NCI-H146 (cell line): ENCODE results near the gene MALT1.
"Not testable (repeated sequence)": the region's sequence is repeated elsewhere in the genome, so short reads cannot be mapped to it uniquely, and the experiment has no call there.

Experiments
- DNase-seq: peaks from one replicate; lab custom pipeline; 2025; lab: John Stamatoyannopoulos, UW

The MALT1 gene

DNA sequence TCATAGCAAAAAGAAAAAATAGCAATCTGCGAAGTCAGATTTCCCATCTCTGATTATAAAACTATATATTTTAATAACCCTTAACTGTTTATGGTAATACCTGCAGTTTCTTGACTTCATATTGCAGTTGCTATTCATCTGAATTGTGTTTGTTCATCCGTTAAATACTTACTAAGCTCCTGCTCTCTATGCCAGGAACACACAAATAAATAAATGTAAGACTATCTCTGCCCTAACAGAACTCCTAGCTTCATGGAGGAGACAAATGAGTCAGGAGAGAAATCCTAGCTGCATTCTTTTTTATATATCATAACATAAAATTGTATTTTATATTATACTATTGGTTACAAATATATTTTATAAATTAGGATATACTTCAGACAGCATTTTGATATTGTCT lies 61.2 kb downstream of the MALT1 start:
- DNase-seq, result no peak

DNA sequence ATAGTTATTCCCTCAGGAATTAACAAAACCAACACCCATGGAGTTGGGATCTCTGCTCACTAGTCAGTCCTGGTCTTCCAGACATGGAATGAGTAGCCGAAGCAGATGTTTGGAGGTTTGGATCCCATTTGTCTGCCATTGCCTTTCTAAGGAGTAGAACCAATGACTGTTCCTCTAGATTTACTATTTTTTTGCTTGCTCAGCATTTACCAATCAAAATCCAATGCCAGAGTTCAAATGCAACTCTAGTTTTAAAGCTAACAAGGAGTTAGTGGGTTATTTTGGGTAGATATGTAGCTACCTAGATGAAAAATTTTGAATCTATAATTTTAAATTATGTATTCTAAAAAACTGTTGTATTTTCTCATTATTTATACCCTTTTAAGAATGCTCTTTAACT lies 62.6 kb downstream of the MALT1 start:
- no peak for DNase-seq

DNA sequence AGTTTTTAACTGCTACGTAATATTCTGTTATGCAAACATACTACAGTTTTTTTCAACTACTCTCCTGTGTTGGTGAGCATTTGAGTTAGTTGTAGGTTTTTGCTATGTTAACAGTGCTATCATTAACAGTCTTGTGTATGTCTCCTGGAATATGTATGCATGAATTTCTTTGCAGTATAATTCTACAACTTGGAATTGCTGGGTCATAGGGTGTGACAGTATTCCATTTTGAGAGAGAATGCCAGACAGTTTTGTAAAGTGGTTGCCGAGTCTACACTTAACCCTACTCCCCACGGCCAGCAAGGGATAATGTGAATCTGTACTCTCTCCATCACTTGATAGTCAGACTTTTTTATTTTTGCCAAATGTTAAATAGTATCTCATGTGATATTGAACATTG lies 67.1 kb downstream of the MALT1 start:
- DNase-seq, result no peak

DNA sequence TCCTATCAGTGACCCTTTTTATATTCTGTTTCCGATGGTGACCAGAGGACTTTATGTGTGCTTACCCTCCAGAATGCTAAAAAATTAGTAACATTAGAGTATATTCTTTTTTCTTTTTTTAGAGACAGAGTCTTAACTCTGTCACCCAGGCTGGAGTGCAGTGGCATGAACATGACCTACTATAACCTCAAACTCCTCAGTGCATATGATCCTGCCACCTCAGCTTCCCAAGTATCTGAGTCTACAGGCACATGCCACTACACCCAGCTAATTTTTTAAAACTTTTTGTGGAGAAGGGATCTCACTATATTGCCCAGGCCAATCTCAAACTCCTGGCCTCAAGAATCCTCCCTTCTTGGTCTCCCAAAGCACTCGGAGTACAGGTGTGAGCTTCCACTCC lies 74.6 kb downstream of the MALT1 start:
- no peak for DNase-seq

DNA sequence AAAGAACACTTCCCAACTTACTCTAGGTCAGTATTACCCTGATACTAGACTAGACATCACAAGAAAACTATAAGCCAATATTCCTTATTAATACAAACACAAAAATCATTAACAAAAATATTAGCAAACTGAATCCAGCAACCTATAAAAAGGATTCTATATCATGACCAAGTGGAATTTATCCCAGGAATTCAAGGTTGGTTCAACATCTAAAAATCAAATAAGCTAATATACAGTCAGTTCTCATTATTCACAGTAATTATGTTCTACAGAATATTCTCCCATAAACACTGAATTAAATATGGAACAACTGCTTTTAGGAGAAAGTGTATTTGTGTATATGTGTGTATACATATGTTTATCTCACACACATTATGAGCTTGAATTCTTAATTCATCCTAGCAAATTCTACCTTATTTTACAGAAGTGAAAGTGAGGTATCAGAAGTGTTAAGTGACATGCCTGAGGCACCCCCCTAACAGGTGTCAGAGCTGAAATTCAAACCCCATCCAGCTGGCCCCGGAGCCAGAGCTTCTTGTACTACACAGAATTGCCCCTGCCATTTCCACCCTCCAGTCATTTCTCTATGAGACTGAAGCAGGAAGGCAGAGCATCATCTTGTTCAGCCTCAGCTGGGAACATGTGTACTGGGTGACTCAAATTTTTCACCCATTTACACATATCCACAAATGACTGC lies 77.8 kb downstream of the MALT1 start:
- no peak for DNase-seq

DNA sequence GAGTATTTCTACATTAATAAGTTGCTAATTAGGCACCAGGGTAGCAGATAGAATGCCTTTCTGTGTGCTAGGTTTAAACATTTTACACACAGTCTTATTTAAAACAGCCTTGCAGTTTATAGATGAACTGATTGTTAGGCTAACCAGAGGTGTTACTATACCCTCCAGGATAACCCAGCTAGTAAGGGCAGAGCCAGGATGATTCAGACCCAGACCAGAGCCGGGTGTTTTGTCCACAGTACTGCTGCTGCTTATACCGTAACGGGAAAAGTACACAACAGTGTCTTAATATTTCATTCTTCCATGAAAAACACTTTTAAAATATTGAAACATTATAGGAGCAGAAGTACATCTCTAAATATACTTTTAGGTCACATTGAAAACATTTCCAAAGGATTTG lies 82.7 kb downstream of the MALT1 start:
- no peak for DNase-seq

DNA sequence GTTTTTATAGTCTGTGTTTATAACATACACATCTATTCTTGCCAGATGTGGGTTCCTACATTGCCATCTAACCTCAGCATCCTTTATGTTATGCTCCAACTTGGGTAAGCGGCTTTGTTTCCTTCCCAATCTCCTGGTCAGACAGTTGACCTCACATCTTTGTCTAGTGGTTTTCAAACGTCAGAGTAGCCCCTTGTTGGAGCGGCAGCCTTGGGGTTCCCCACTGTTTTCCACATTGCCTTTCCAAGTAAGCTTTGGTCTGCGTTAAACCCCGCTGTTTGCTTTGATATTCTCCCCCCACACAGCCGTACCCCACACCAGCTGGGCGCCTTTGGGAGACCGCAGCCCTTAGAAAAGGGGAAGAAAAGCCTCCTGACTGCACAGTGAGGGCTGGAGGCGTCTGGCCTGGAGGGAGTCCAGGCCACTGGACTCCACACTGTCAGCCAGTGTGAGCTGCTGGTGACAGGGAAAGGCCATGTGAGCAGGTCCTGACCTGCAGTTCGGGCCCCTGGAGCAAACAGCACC lies 83.3 kb downstream of the MALT1 start:
- DNase-seq, result no peak

DNA sequence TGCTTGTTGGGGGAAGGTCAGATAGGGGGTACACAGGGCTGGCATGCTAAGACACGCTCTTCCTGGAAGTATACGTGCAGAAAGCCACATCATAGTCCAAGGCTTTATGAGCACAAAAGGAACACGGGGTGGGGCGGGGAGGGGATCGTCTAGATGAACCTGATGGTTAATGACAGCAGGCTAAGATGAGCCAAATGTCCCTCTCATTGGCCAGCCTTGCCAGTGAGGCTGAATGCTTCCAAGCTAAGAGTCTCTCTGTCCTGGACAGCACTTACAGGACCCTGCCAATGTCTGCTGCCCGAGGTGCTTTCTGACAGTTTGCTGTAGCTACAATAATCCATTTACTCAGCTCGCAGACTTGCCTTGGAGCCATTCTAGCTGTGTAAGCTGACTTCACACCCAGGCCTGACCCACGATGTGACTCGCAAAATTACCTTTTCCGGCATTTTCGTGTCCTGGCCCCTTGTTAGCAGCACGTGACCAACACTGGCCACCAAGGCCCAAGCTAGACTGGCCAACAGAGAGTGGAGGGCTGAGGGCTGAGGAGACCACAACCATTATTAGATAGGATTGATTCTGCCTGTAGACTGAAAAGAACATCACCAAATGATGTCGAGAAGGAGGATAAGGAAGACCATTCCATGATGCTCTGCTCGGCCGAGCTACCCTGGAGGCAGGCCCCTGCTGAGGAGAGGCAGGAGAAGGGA lies 84.2 kb downstream of the MALT1 start:
- DNase-seq, result no peak

DNA sequence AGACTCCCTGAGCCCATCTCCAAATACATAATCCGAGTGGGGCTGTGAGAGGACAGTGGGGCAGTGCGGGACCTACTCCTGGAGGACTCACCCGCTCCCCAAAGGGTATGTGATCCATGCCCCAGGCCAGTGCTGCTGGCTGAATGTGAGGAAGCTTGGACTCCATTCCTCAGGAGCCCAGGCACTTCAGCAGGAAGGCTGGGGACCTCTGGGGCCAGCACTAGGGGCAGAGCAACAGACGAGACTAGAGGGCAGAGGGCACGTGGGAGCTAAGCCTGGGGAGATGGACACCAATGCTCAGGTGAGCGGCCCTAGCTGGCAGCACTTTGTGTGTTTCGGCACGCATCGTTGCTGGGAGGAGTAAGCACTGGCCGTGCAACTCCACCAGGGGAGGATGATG lies 84.9 kb downstream of the MALT1 start:
- no peak for DNase-seq

DNA sequence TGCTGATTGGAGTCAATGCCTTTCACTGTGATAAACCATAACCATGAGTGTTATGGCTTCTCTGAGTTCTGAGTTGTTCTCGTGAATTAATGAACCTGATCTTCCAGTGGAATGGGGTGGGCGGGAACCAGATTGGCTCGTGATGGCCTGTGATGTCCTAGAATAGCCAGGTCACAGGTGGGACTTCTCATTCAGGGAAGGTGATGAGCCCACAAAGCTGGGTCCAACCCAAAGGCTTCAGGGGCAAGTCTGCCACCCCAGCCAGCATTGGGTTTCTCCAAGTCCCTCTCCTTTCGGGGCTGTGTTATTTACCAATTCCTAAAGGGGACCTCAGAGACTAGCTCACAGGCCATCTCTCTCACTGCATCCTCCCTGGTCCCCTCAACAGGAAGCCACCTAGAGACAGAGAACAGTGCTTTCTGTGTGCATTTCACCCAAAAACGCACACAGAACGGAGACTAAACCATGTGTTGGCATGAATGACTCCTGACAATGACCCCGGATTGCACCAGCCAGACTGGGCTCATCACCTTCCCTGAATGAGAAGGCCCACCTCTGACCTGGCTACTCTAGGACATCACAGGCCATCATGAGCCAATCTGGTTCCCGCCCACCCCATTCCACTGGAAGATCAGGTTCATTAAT lies 85.5 kb downstream of the MALT1 start:
- DNase-seq, result no peak

DNA sequence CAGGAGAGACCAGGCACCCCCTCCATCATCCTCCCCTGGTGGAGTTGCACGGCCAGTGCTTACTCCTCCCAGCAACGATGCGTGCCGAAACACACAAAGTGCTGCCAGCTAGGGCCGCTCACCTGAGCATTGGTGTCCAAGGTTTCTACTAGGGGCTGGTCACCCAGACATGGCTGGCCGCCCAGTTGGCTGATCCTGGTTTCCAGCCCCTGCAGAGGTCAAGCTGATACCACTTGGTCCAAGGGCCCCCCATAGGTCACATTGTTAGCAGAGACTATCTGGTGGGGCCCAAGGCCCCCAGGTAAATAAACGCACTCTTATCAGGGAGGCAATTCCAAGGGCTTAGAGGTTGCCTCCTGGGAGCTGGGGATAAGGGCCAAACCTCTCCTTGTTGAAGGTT lies 86.1 kb downstream of the MALT1 start:
- DNase-seq, result not testable (repeated sequence)

DNA sequence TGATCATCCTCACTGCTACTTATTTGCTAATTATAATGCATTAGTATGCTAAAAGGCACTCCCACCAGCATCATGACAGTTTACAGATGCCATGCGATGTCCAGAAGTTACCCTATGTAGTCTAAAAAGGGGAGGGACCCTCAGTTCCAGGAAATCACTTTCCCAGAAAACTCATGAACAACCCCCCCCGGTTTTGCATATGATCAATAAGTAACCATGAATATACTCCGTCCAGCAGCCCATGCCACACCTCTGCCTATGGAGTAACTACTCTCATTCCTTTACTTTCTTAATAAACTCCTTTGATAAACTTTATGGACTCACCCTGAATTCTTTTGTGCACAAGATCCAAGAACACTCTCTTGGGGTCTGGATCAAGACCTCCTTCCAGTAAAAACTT lies 86.8 kb downstream of the MALT1 start:
- DNase-seq, result no peak

DNA sequence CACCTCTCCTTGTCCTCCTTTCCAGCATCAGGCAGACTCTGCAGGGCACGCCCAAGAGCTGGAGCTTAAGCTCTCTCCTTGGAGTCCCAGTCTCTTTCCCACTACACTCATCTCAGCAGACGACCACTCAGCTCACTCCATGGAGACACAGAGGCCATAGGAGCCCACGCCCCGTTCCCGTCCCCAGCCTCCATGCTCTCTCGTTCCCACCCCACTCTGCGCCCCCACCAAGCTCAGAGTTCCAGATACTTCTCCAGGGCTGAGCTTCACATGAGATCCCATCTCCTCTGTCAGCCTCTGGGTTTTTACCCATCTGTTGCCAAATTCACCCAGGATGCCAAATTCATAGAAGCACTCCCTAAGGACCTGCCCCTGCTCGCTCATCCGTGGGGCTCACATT lies 87.3 kb downstream of the MALT1 start:
- DNase-seq, result no peak

DNA sequence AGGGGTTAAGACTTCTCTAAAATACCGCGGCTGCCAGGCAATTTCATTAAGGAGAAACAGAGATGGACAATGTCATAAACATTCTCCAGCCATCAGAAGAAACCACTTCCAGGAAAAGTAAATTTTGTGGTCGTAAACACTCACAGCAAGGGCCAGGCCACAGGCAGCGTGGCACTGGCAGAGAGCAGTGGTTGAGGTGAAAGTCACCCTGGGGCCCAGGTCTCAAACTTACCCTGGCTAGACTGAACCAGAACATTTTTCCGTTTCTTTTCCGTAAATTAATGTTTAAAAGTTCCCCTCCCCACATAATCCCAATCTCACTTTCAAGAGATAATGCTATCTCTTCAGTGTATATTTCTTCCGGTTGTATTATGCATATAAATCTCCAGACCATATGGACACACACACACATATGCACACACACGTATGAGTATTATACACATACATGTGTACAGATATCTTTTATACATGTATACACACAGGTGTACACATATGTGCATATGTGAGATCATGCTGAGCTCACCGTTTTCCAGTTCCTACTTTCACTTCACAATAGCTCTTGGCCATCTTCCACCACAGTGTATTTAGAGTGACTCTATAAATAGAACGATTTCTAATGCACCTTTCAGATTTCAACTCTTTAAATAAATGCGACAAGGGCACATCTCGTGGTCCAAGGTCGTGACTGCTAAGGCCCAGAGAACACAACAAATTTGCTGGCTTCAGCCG lies 90.1 kb downstream of the MALT1 start:
- no peak for DNase-seq

DNA sequence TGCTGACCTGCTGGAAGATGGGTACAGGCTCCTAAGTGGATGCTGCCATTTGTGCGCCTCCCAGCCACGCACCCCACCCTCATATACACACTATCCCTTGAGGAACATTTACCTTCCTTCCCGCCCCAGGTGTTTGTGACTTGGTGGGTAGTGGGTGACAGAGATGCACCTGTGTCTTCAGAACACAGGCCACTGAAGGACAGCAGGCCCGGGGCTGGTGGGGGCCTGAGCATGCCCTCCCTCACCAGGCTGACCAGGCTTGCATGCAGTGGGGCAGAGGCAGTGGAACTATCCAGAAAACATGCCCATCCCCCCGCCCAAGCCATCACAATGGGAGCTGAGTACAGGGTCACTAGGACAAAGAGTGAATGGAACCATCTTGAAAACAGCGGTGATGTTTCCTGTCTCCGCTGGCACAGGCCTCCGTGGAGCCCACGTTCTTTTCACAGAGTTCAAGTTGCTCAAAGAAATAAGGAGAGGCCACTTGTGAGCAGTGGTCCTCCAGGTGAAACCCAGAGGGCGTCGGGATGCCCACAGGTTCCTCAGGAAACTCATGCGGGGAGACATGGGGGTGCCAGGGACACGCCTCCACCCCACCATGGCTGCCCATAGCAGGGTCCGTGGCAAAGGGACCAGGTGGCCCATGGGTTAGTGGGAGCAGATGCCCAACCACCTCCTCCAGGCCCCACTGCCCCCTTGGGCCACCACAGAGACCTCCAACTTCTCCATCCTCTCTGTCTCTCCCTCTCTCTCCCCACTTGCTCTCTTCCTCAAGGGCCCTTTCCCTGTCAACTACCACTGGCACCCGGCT lies 90.9 kb downstream of the MALT1 start:
- DNase-seq, result no peak

DNA sequence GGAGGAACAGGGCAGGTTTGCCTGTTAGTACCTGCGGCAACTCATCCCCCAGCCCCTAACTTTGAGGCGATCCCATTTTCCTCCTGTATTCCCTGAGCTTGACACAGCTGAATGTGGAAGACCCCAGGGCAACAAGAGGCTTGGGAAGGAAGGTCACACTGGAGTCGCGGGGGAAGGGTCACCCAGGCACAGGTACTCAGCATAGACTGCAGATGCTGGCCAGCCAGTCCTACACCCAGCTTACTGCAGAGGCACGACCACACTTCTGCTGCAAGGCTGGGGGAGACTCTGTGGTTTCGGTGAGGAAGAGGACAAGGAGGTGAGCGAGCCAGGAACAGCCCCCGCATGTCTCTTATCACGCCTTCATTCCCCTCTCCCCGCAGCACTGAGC lies 91.5 kb downstream of the MALT1 start:
- no peak for DNase-seq

DNA sequence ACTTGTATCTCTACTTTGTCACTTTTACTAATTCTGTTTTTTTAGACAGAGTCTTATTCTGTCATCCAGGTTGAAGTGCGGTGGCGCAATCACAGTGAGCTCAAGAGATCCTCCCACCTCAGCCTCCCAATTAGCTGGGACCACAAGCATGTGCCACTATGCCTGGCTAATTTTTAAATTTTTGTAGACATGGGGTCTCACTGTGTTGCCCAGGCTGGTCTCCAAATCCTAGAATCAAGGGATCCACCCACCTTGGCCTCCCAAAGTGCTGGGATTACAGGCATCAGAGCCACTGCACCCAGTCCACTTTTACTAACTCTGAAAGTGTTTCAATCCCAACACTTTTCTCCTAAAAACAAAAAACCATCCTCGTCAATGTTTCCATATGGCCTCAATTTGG lies 94.9 kb downstream of the MALT1 start:
- no peak for DNase-seq

DNA sequence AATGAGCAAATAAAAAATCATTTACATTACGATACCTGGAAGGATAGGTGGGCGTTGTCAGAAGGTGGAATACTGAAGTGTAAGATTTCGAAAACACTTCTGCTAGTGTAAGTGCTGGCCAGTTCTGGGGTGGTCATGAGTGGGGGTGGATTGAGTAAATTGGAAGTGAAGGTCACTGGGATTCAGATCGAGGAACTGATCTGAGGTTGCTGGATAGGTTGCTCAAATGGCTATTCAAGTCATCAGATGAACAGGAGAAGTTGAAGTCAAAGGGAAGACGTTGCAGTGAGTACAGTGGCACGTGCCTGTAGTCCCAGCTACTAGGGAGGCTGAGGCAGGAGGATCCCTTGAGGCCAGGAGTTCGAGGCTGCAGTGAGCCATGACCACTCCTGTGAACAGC lies 95.7 kb downstream of the MALT1 start:
- DNase-seq, result no peak

DNA sequence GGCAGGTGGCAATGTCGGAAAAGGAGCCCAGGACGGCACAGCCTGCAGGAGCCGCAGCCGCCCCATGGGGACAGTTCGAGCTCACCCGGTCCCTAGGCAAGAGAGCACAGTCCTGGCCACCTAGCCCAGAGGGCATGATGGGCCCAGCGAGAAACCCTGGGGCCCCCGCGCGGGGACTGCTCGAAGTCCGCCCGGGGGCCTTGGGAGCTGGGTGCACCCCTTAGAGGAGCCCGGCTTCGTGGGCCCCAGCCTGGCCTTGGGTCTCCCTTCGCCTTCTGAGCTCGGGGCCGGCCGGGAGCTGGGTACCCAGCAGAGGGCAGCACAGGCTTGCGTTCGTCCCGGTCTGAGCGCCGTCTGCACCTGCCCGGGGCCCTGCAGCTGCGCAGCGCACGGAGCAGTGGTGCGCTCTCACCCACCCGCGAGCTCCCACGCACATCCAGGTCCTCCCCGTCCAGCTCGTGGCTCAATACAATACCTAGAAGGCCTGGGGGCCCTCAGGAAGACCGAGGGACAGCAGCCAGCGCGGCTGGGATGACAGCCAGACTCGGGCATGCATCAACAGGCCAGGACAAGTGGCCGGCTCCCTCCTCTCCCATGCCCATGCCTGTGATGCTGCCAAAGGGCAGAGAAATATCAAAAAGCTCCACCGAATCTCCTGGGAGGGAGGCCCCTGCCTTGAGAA lies 97.2 kb downstream of the MALT1 start:
- peak; percentile 86 for DNase-seq

DNA sequence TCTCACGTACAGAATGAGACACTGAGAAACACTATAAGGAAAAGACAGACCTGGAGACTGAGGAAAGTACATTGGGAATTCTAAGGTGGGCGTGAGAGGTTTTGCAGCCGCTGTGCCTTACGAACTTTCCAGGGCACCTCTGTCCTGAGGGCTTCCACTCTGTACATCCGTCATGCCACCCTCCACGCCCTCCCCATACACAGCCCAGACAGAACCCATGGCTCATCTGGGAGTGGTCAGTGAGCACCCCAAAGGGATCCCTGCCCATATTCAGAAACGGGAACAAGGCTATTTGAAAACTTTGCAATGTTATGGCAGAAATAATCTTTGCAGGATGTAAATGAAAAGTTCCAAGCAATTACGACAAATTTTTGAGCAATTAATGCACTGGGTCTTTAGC lies 98.1 kb downstream of the MALT1 start:
- DNase-seq, result no peak

DNA sequence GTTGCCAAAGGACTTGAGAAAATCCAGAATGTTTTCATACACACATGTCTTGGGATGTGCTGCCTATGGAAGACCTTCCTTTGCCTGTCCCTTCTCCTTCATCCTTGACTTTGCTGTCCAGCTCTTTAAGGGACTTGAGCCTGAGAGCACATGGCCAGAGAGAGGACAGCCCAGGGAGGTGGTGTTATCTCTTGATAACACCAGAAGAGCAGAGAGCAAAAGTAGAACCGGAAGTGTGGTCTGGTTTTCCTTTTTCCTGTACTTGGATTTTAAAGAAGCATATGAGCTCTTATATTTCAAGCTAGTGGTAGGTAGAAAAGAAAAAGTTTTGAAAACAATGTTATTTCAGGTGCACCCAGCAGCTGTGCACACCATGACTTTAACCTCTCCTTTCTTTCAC lies 99.3 kb downstream of the MALT1 start:
- peak; percentile 53 for DNase-seq
